Ishikawa (cell line): ENCODE results near the gene OXCT1.

Experiments used
- CEBPB ChIP-seq: IDR thresholded peaks from 2 replicates; pipeline ENCODE4 v1.6.1; 2012
- CREB1 ChIP-seq: IDR thresholded peaks from 2 replicates; pipeline ENCODE4 v1.6.1; 2012; ENCODE audit warnings: low read depth
- EGR1 ChIP-seq: IDR thresholded peaks from 2 replicates; pipeline ENCODE4 v1.6.1; 2012
- EP300 ChIP-seq: IDR thresholded peaks from 2 replicates; pipeline ENCODE4 v1.6.1; 2012; ENCODE audit warnings: borderline replicate concordance
- FOXM1 ChIP-seq: IDR thresholded peaks from 2 replicates; pipeline ENCODE4 v1.6.1; 2012; ENCODE audit warnings: low read depth, borderline replicate concordance
- MAX ChIP-seq: IDR thresholded peaks from 2 replicates; pipeline ENCODE4 v1.6.1; 2012
- NFIC ChIP-seq: IDR thresholded peaks from 2 replicates; pipeline ENCODE4 v1.6.1; 2012
- RAD21 ChIP-seq: IDR thresholded peaks from 2 replicates; pipeline ENCODE4 v1.6.1; 2012; ENCODE audit warnings: low read depth
- TAF1 ChIP-seq: IDR thresholded peaks from 2 replicates; pipeline ENCODE4 v1.6.1; 2012; ENCODE audit warnings: low read depth, mild to moderate bottlenecking
- TCF12 ChIP-seq: IDR thresholded peaks from 2 replicates; pipeline ENCODE4 v1.6.1; 2012; ENCODE audit warnings: low read depth
- TEAD4 ChIP-seq: IDR thresholded peaks from 2 replicates; pipeline ENCODE4 v1.6.1; 2012
- YY1 ChIP-seq: IDR thresholded peaks from 2 replicates; pipeline ENCODE4 v1.6.1; 2012; ENCODE audit warnings: low read depth
- ZBTB7A ChIP-seq: IDR thresholded peaks from 2 replicates; pipeline ENCODE4 v1.6.1; 2012; ENCODE audit warnings: low read depth
- TF ChIP-seq, protein P1 (sequence below): IDR thresholded peaks from 2 replicates; pipeline ENCODE4 v1.6.1; 2012; ENCODE audit warnings: low read depth, mild to moderate bottlenecking
- TF ChIP-seq, protein P2 (sequence below): IDR thresholded peaks from 2 replicates; pipeline ENCODE4 v1.6.1; 2012

The OXCT1 gene

DNA sequence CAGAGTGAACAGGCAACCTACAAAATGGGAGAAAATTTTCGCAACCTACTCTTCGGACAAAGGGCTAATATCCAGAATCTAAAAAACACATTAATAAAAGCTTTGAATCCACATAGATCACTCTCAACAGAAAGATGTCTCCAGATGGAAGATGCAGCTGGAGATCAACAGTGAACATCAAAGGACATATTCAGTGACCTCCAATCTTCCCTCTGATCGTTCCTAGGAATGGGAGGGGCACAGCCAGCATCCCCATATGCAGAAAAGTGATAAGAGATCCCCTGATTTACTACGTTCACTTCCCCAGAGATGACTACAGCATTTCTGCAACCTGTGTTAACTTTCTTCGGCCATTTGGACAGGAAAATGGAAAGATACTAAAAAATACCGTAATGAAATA lies 21.2 kb downstream of the OXCT1 start:
- no peak for TF ChIP-seq TCF12
- no peak for TF ChIP-seq ZBTB7A
- no peak for TF ChIP-seq TAF1
- TF ChIP-seq, protein P1, sequence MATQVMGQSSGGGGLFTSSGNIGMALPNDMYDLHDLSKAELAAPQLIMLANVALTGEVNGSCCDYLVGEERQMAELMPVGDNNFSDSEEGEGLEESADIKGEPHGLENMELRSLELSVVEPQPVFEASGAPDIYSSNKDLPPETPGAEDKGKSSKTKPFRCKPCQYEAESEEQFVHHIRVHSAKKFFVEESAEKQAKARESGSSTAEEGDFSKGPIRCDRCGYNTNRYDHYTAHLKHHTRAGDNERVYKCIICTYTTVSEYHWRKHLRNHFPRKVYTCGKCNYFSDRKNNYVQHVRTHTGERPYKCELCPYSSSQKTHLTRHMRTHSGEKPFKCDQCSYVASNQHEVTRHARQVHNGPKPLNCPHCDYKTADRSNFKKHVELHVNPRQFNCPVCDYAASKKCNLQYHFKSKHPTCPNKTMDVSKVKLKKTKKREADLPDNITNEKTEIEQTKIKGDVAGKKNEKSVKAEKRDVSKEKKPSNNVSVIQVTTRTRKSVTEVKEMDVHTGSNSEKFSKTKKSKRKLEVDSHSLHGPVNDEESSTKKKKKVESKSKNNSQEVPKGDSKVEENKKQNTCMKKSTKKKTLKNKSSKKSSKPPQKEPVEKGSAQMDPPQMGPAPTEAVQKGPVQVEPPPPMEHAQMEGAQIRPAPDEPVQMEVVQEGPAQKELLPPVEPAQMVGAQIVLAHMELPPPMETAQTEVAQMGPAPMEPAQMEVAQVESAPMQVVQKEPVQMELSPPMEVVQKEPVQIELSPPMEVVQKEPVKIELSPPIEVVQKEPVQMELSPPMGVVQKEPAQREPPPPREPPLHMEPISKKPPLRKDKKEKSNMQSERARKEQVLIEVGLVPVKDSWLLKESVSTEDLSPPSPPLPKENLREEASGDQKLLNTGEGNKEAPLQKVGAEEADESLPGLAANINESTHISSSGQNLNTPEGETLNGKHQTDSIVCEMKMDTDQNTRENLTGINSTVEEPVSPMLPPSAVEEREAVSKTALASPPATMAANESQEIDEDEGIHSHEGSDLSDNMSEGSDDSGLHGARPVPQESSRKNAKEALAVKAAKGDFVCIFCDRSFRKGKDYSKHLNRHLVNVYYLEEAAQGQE: no peak
- TF ChIP-seq, protein P2, sequence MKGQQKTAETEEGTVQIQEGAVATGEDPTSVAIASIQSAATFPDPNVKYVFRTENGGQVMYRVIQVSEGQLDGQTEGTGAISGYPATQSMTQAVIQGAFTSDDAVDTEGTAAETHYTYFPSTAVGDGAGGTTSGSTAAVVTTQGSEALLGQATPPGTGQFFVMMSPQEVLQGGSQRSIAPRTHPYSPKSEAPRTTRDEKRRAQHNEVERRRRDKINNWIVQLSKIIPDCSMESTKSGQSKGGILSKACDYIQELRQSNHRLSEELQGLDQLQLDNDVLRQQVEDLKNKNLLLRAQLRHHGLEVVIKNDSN: no peak
- no peak for TF ChIP-seq CEBPB
- TF ChIP-seq TEAD4: no peak
- no peak for TF ChIP-seq RAD21
- TF ChIP-seq MAX: no peak
- TF ChIP-seq FOXM1: no peak
- TF ChIP-seq CREB1: no peak
- no peak for TF ChIP-seq EP300
- no peak for TF ChIP-seq YY1
- TF ChIP-seq EGR1: no peak
- TF ChIP-seq NFIC: no peak

DNA sequence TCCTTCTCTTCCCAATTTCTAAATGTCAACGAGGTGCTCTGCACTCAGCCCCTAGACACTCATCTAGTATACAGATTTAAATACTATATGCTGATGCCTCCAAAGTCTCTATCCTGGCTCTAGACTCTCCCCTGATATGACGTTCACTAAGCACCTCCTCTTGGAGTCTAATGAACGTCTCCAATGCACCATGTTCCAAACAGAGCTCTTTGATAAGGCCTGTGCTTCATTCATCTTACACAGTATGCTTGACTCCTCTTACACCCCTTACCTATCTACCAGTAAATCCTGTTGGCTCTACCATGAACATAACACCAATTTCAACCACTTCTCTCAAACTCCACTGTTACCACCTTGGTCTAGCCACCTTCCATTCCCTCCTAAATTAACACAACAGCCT lies 25.7 kb downstream of the OXCT1 start:
- TF ChIP-seq EP300 (no peak), TCF12 (no peak), RAD21 (no peak), TEAD4 (no peak), ZBTB7A (no peak), YY1 (no peak), NFIC (no peak), CREB1 (no peak), FOXM1 (no peak), EGR1 (no peak), MAX (no peak), CEBPB (no peak), TAF1 (no peak)
- TF ChIP-seq, protein P1: no peak
- TF ChIP-seq, protein P2: no peak

DNA sequence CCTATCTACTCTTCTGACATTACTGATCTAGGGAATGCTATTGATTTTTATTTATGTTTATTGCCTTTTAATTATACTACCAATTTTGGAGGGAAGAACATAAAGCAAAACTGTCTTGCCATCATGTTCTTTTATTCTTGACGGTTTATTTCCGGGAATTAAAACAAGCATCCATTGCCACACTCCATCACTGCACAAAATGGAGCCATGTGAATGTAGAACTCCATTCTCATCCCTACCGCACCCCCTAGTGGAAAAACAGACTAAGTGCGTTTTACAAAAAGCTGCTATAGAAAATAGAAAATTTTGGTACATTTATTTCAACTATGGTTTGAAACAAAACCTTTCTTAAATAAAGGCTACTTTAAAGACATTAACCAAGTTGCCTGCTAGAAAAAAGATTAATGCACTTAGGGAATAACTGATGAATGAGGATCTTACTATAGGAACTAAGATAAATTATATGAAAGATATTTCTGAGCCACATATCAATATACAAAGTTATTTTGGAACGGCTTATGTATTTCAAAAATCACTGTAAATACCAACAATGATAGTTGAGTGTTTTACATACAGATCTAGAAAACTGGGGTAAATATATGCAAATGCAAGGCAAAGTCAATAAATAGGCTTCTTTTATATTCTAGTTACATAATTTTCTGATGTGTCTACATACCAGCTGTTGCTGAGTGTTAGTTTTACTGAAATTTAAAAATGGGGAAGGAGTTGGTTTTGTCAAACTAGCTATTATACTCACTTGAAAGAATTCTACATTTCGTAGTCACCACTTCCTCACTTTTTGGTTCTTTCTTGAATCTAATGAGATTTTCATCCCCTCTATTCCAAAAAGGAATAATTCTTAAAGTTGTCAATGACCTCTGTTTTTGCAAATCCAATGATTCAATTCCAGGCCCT lies 26.5 kb downstream of the OXCT1 start:
- peak; percentile 86 for TF ChIP-seq RAD21
- no peak for TF ChIP-seq NFIC
- 0 out of 2 replicates have a peak, but pooled peaks have one; percentile 46 for TF ChIP-seq YY1
- no peak for TF ChIP-seq FOXM1

DNA sequence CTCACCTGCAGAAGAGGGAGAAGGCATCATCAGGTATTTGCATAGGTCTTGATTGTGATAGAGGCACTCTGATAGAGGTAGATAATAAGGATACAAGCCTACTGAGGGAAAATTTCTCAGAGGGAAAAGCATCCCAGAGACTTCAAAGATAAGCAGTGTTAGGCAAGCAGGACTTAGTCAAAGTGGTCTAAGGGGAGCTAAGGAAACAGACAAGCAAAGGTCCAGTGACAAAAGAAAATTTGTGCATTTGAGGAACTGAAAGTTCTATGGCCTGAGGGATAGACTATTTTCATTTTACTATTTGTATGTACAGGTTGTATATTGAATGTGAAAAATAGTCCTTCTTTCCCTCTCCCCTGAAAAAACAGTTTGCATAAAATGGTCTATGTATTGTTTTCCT lies 27.4 kb downstream of the OXCT1 start:
- no peak for TF ChIP-seq TAF1
- no peak for TF ChIP-seq TCF12
- no peak for TF ChIP-seq CREB1
- no peak for TF ChIP-seq RAD21
- no peak for TF ChIP-seq ZBTB7A
- TF ChIP-seq, protein P2: no peak
- TF ChIP-seq EGR1: no peak
- no peak for TF ChIP-seq YY1
- TF ChIP-seq TEAD4: no peak
- TF ChIP-seq, protein P1: no peak
- TF ChIP-seq EP300: no peak
- TF ChIP-seq NFIC: no peak
- no peak for TF ChIP-seq FOXM1
- no peak for TF ChIP-seq CEBPB
- no peak for TF ChIP-seq MAX
